Left kidney (tissue), 2 donors: Measurements from ENCODE around the gene KLHL8. TPM values are rescaled to one million over a fixed set of nuclear protein-coding genes. Genes with fewer than 3 reads are reported as not detected.
"Not testable (repeated sequence)": the region's sequence is repeated elsewhere in the genome, so short reads cannot be mapped to it uniquely, and the experiment has no call there.

Source experiments
- DNase-seq: peaks from one replicate; pipeline ENCODE4 v3.0.0-alpha.2; 2013
- polyA plus RNA-seq: library from polyadenylated mRNA; unstranded; fragments of 120-200 nt; gene quantifications from one replicate; pipeline ENCODE4 v1.2.1, GENCODE V29; 2013; ENCODE audit not compliant: insufficient read length

Gene KLHL8
- polyA plus RNA-seq, 1 donor = 21.3 TPM

- DNase-seq = no peak
Measured at GRCh38 chr4:87229979-87230378, 9.6 kb upstream of the KLHL8 start.

- DNase-seq = no peak
Measured at GRCh38 chr4:87228262-87228860, 7.9 kb upstream of the KLHL8 start.

GRCh38 chr4:87227751-87228151, 7.3 kb upstream of the KLHL8 start:
- no peak for DNase-seq

GRCh38 chr4:87225936-87226335, 5.5 kb upstream of the KLHL8 start:
- no peak for DNase-seq

DNA sequence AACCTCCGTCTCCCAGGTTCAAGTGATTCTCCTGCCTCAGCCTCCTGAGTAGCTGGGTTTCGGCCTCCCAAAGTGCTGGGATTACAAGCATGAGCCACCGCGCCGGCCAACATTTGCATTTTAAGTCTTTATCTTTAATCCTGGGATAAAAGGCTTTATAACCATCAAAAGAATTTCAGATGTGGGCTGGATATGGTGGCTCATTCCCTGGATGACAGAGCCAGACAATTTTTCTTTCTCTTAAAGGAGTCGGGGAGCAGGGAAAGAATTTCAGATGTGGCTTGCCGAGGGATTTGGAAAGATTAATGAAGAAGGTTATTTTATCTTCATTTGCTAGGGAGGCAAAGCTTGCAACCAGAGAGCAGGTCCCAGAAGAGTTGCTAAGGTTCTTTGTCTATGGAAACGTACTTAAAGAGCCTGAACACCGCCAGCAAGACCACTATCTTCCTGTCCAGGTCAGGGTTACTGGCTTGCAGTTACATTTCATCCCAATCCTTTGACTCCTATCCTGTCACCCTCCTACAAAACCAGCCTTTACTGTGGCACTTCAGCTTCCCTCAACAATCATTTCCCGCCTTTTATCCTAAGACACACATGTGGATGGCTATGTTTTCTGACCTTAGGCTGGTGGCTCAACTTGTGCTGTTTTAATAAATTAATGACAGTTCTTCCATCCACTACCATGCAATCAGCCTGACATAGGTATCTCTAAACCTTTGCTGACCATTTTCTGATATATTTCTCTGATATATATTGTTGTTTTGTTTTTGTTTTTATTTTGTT, 3.9 kb upstream of the KLHL8 start:
- DNase-seq = no peak

- DNase-seq = no peak
Measured at GRCh38 chr4:87219632-87220093, 755 bp downstream of the KLHL8 start.

- DNase-seq = not testable (repeated sequence)
Measured at GRCh38 chr4:87217235-87217763, 3.1 kb downstream of the KLHL8 start.

DNA sequence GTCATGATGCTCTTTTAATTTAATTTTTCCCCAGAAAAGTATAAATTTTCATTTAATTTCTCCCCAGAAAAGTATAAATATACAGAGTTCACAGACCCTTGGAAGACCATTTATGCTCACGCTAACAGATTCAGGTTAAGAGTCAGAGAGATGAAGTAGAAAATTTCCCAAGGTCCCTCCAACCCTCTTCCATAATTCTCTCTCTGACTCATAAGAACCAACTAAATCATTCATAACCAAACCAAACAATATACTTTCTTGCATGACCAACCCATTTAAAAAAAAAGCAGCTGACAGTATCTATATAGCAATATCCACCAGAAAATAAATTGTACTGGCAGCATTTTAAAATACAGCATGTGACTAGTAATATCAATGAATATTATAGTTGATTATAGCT, 3.9 kb downstream of the KLHL8 start:
- DNase-seq = no peak

DNA sequence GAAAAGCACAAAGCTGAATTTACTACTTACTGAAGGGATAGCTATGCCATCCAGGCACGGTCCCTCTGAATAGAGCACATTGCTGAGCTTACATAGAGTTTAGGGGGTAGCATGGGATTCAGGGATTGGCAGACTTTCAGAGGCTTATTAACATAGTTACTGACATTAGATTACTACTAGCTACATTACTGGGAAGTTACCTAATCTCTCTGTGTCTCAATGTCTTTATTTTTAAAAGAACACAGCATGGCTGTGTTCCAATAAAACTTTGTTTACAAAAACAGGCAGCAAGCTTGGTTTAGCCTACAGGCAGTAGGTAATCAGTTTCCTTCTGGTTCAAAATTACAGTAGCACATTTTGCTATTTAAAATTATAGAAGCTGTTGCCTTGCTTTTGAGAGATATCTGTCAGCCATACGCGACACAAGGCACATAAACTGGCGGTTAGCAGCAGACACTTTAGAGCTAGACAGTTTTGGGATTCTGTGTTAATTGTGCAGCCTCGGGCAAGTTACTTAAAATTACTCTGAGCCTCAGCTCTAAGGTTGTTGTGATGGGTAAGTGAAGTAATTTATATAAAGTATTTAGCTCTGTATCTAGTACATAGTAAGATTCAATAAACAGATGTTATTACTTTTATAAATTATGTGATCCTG, 6.9 kb downstream of the KLHL8 start:
- DNase-seq = no peak

GRCh38 chr4:87211249-87211952, 9.0 kb downstream of the KLHL8 start:
- DNase-seq = no peak

GRCh38 chr4:87209696-87210095, 10.7 kb downstream of the KLHL8 start:
- no peak for DNase-seq

DNA sequence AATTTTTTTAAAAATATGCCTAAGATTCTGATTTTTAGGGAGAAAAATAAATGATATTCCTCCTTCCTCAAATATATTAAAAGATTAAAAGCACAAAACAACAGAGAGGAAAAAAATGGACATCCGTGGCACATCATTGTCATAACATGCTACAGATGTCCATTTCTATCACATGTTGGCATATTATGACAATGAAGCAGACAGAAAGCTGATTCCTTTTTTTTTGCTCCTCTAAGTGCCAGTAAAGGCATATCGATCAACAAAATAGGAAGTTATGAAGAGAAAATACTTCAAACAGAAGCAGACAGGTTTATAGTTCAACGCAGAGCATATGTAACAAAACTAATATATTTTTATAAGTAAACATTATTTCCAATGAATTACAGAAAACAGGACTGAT, 11.2 kb downstream of the KLHL8 start:
- no peak for DNase-seq

- no peak for DNase-seq
Measured at GRCh38 chr4:87204559-87204958, 15.9 kb downstream of the KLHL8 start.

DNA sequence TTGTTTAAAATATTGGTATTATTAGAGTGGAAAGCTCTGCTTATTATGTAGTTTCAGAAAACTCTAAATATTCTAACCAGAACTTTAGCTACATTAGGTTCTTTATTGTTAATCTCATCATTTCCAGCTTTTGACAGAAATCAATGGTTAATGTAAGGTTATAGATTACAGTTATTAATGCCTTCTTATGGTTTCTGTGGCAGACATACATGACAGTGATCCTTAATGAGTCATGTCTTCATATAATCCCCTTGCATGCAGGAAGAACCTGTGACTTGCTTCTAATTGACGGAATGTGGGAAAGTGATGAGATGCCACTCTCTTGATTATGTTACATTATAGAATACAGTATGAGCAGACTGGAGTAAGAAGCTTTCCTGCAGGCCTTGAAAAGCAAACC, 23.5 kb downstream of the KLHL8 start:
- DNase-seq = no peak

DNA sequence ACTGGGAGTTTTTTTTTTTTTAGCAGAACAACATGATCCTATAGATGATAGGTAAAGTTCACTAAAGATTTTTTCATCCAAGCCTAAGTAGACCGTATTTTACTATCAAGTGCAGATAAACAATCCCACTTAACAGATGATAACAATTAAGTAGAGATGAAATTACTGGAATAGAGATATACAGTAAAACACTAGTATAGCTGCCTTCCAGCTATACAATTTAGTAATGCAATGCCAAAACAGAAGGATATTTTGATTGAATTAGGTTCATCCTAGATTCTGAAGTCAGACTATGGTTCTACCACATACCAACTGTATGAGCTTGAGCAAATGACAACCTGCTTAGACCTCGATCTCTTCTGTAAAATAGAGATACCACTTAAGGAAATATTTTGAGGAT, 24.3 kb downstream of the KLHL8 start:
- DNase-seq = no peak

GRCh38 chr4:87193958-87194675, 26.3 kb downstream of the KLHL8 start:
- no peak for DNase-seq

GRCh38 chr4:87192145-87192919, 28.1 kb downstream of the KLHL8 start:
- DNase-seq = no peak

DNA sequence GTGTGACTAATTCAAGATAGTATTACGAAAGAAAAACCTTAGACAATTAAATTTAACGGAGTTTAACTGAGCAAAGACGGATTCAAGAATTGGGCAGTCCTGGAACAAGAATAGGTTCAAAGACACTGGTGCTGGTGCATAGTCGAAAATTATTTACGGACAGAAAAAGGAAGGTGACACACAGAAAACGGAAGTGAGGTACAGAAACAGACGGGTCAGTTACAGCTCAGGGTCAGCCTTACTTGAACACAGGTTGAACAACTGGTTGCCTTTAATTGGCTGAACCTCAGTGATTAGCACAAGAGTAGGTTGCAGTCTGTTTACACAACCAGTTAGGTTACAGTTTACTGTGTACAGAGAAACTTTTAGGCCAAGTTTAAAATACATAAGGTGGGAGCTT, 31.5 kb downstream of the KLHL8 start:
- DNase-seq = no peak

GRCh38 chr4:87188048-87188447, 32.4 kb downstream of the KLHL8 start:
- DNase-seq = peak; percentile 22

GRCh38 chr4:87185146-87185870, 35.1 kb downstream of the KLHL8 start:
- no peak for DNase-seq
